H1 (cell line): Measurements from ENCODE around the gene LRRC55. TPM values are rescaled to one million over a fixed set of nuclear protein-coding genes. Genes with fewer than 3 reads are reported as not detected.

Experiments
- CTCF ChIA-PET: fragments of 300-600 bp; sonication (Branson Sonifier 250); formaldehyde crosslinking; loops from one replicate; lab custom pipeline; 2021; ENCODE audit not compliant: partially characterized antibody; lab: Charles Lee
- POLR2A ChIA-PET: fragments of 300-600 bp; sonication (Branson Sonifier 250); formaldehyde crosslinking; loops from one replicate; lab custom pipeline; 2021; ENCODE audit warnings: inconsistent platforms; ENCODE audit not compliant: partially characterized antibody; lab: Charles Lee
- DNase-seq, 2 experiments: peaks; one replicate each; pipeline versions ENCODE4 v3.0.0 to v3.0.0-alpha.2; 2010 to 2022; ENCODE audit warnings: low spot score in 2 of 2, low read depth in 1 of 2, mixed read lengths in 1 of 2
- FAIRE-seq: peaks from 2 replicates; lab custom pipeline; 2011; peaks lifted over from hg19 to GRCh38; lab: Jason Lieb, UNC
- H2AFZ ChIP-seq: 2 replicates; pipeline ENCODE4 v1.8.1; 2012; ENCODE audit warnings: low read length, inconsistent platforms
- H2AK5ac ChIP-seq: 2 replicates; pipeline ENCODE4 v1.6.1; 2013; ENCODE audit warnings: low read depth, low read length
- H2BK120ac ChIP-seq: replicated peaks from 2 replicates; pipeline ENCODE3; 2013; ENCODE audit warnings: low read depth, low read length, inconsistent platforms
- H2BK12ac ChIP-seq: 2 replicates; pipeline ENCODE4 v1.6.1; 2013; ENCODE audit warnings: low read depth, low read length
- H2BK15ac ChIP-seq: 2 replicates; pipeline ENCODE4 v1.6.1; 2013; ENCODE audit warnings: low read length
- H2BK20ac ChIP-seq: 2 replicates; pipeline ENCODE4 v1.6.1; 2013; ENCODE audit warnings: low read length
- H2BK5ac ChIP-seq: 2 replicates; pipeline ENCODE4 v1.6.1; 2013; ENCODE audit warnings: low read depth, low read length
- H3K14ac ChIP-seq: 2 replicates; pipeline ENCODE4 v1.6.1; 2013; ENCODE audit warnings: inconsistent platforms; ENCODE audit not compliant: insufficient read length
- H3K18ac ChIP-seq: 2 replicates; pipeline ENCODE4 v1.6.1; 2013; ENCODE audit warnings: low read length; ENCODE audit errors: extremely low read depth
- H3K23ac ChIP-seq: 2 replicates; pipeline ENCODE4 v1.6.1; 2013; ENCODE audit warnings: inconsistent platforms; ENCODE audit not compliant: insufficient read length
- H3K23me2 ChIP-seq: 2 replicates; pipeline ENCODE4 v1.6.1; 2013; ENCODE audit warnings: low read depth, low read length
- H3K27ac ChIP-seq: 2 replicates; pipeline ENCODE4 v1.6.1; 2011; ENCODE audit warnings: low read depth, low read length, inconsistent platforms
- H3K27me3 ChIP-seq, 4 experiments: replicated peaks in 1 of 4; 1 replicate in 1 of 4; 2 replicates in 3 of 4; pipeline versions ENCODE4 v1.6.1 to v1.8.1; 2011 to 2013; ENCODE audit warnings: low read length in 3 of 4, mild to moderate bottlenecking in 3 of 4, inconsistent platforms in 2 of 4, mixed read lengths in 2 of 4, moderate library complexity in 1 of 4; ENCODE audit not compliant: control insufficient read depth in 3 of 4, insufficient read depth in 3 of 4; ENCODE audit errors: extremely low read depth in 1 of 4
- H3K36me3 ChIP-seq, 4 experiments: 2 replicates each; pipeline versions ENCODE4 v1.6.1 to v1.8.1; 2011 to 2013; ENCODE audit warnings: mild to moderate bottlenecking in 4 of 4, low read length in 3 of 4, moderate library complexity in 2 of 4, control low read depth in 1 of 4, inconsistent platforms in 1 of 4; ENCODE audit not compliant: insufficient read depth in 4 of 4, control insufficient read depth in 2 of 4
- H3K4ac ChIP-seq: replicated peaks from 2 replicates; pipeline ENCODE3; 2013; ENCODE audit warnings: low read length, low read depth, mixed read lengths, inconsistent platforms; ENCODE audit not compliant: insufficient read length
- H3K4me1 ChIP-seq, 4 experiments: replicated peaks in 1 of 4; 1 replicate in 1 of 4; 2 replicates in 3 of 4; pipeline versions ENCODE4 v1.6.1 to v1.8.1; 2011 to 2013; ENCODE audit warnings: low read length in 3 of 4, inconsistent platforms in 2 of 4, mixed read lengths in 1 of 4; ENCODE audit not compliant: insufficient read depth in 4 of 4, control insufficient read depth in 3 of 4
- H3K4me2 ChIP-seq, 2 experiments: 2 replicates each; pipeline versions ENCODE4 v1.6.1 to v1.8.1; 2011 to 2013; ENCODE audit warnings: low read depth in 2 of 2, low read length in 2 of 2, control low read depth in 1 of 2, inconsistent platforms in 1 of 2, mild to moderate bottlenecking in 1 of 2; ENCODE audit not compliant: insufficient read depth in 1 of 2
- H3K4me3 ChIP-seq, 4 experiments: fragments of 200-600, 300-600 bp in 1 of 4; sonication (generic), shearing (Covaris generic), sonication (Bioruptor Twin) in 1 of 4; 2 replicates each; pipeline versions ENCODE4 v1.5.1 to v1.8.1; 2011 to 2016; ENCODE audit warnings: low read length in 4 of 4, low read depth in 3 of 4, control low read depth in 2 of 4, inconsistent platforms in 2 of 4, mild to moderate bottlenecking in 2 of 4, mixed read lengths in 1 of 4, moderate library complexity in 1 of 4; ENCODE audit not compliant: insufficient read depth in 2 of 4; ENCODE audit errors: extremely low read depth in 1 of 4
- H3K56ac ChIP-seq: replicated peaks from 2 replicates; pipeline ENCODE3; 2013; ENCODE audit warnings: low read depth, mild to moderate bottlenecking, mixed read lengths, low read length, inconsistent platforms; ENCODE audit not compliant: insufficient read length
- H3K79me1 ChIP-seq: 2 replicates; pipeline ENCODE4 v1.6.1; 2013; ENCODE audit warnings: low read depth, low read length, control low read depth
- H3K79me2 ChIP-seq, 2 experiments: 2 replicates each; pipeline versions ENCODE4 v1.6.1 to v1.8.1; 2012 to 2013; ENCODE audit warnings: low read length in 2 of 2, mild to moderate bottlenecking in 2 of 2, inconsistent platforms in 1 of 2; ENCODE audit not compliant: insufficient read depth in 2 of 2, control insufficient read depth in 1 of 2
- H3K9ac ChIP-seq, 4 experiments: replicated peaks in 1 of 4; 1 replicate in 1 of 4; 2 replicates in 3 of 4; pipeline versions ENCODE4 v1.6.1 to v1.8.1; 2011 to 2013; ENCODE audit warnings: low read depth in 3 of 4, low read length in 3 of 4, control low read depth in 2 of 4, mild to moderate bottlenecking in 2 of 4, moderate library complexity in 2 of 4, inconsistent platforms in 1 of 4; ENCODE audit errors: extremely low read depth in 1 of 4
- H3K9me3 ChIP-seq, 2 experiments: 2 replicates each; pipeline versions ENCODE4 v1.6.1 to v1.8.1; 2012 to 2013; ENCODE audit warnings: mild to moderate bottlenecking in 2 of 2, moderate library complexity in 2 of 2, control low read depth in 1 of 2, inconsistent platforms in 1 of 2, low read depth in 1 of 2, low read length in 1 of 2, mixed read lengths in 1 of 2; ENCODE audit not compliant: insufficient read depth in 2 of 2
- H4K20me1 ChIP-seq, 2 experiments: replicated peaks in 1 of 2; 2 replicates each; pipeline versions ENCODE3 to v1.8.1; 2011 to 2013; ENCODE audit warnings: inconsistent platforms in 2 of 2, low read length in 2 of 2, mild to moderate bottlenecking in 1 of 2; ENCODE audit not compliant: insufficient read depth in 2 of 2, control insufficient read depth in 1 of 2
- H4K5ac ChIP-seq: 2 replicates; pipeline ENCODE4 v1.6.1; 2013; ENCODE audit warnings: low read length, low read depth, mixed read lengths, inconsistent platforms; ENCODE audit not compliant: insufficient read length
- H4K8ac ChIP-seq: 2 replicates; pipeline ENCODE4 v1.8.0; 2013; ENCODE audit warnings: mild to moderate bottlenecking, moderate library complexity, low read length, inconsistent platforms; ENCODE audit not compliant: insufficient read depth; ENCODE audit errors: extremely low read depth
- H4K91ac ChIP-seq: replicated peaks from 2 replicates; pipeline ENCODE3; 2013; ENCODE audit warnings: low read length, mixed read lengths, inconsistent platforms; ENCODE audit not compliant: insufficient read length
- CBX8 ChIP-seq: fragments of 300-800, 300-1000 bp; sonication (generic); IDR thresholded peaks from 2 replicates; pipeline ENCODE4 v1.7.1; 2016; ENCODE audit warnings: low read depth, low read length, borderline replicate concordance
- E2F6 ChIP-seq: IDR thresholded peaks from 2 replicates; pipeline ENCODE4 v1.6.1; 2012; ENCODE audit warnings: inconsistent platforms
- GABPA ChIP-seq: IDR thresholded peaks from 2 replicates; pipeline ENCODE4 v1.6.1; 2011; ENCODE audit warnings: mild to moderate bottlenecking, low read length, moderate library complexity, borderline replicate concordance; ENCODE audit not compliant: insufficient read depth
- HDAC2 ChIP-seq, 2 experiments: fragments of 300-600 bp in 1 of 2; sonication (generic) in 1 of 2; IDR thresholded peaks; 2 replicates each; pipeline ENCODE4 v1.6.1; 2011 to 2012; ENCODE audit warnings: low read depth in 2 of 2, low read length in 2 of 2, mild to moderate bottlenecking in 2 of 2, moderate library complexity in 2 of 2, borderline replicate concordance in 1 of 2, inconsistent platforms in 1 of 2
- JUN ChIP-seq: IDR thresholded peaks from 2 replicates; pipeline ENCODE4 v1.6.1; 2011; ENCODE audit warnings: low read depth, mild to moderate bottlenecking, improper control_type of control experiment, low read length
- JUND ChIP-seq: IDR thresholded peaks from 2 replicates; pipeline ENCODE4 v1.6.1; 2011; ENCODE audit warnings: mild to moderate bottlenecking, improper control_type of control experiment, low read length
- POU5F1 ChIP-seq: IDR thresholded peaks from 2 replicates; pipeline ENCODE4 v1.6.1; 2011; ENCODE audit warnings: low read depth, mild to moderate bottlenecking, low read length, moderate library complexity
- TAF1 ChIP-seq: IDR thresholded peaks from 2 replicates; pipeline ENCODE4 v1.6.1; 2011; ENCODE audit warnings: mild to moderate bottlenecking, low read depth, low read length
- TEAD4 ChIP-seq: IDR thresholded peaks from 2 replicates; pipeline ENCODE4 v1.6.1; 2012; ENCODE audit warnings: low read depth, low read length, inconsistent platforms, mixed read lengths
- WGBS, 2 experiments: shearing (Covaris generic) in 1 of 2; methylation state at CpG; one replicate each; pipeline versions ENCODE4 v1.1.6 to v1.1.7; 2013 to 2015; ENCODE audit warnings: low lambda C conversion rate in 2 of 2, mixed read lengths in 2 of 2, inconsistent platforms in 1 of 2, low coverage in 1 of 2, missing lambda C conversion rate in 1 of 2; ENCODE audit not compliant: insufficient replicate concordance in 2 of 2, insufficient coverage in 1 of 2, insufficient read length in 1 of 2; ENCODE audit errors: extremely low coverage in 1 of 2, missing lambda C conversion rate in 1 of 2; 5-methylcytosine and 5-hydroxymethylcytosine counted together
- polyA plus RNA-seq, 7 experiments: library from polyadenylated mRNA; depleted of rRNA in 3 of 7; stranded (reverse) in 5 of 7; unstranded in 2 of 7; fragments of >200 nt in 5 of 7; fragments of 200-250 nt in 2 of 7; gene quantifications; 1 replicate in 5 of 7; 2 replicates in 1 of 7; 4 replicates in 1 of 7; pipeline versions ENCODE4 v1.2.1 to v1.2.3, GENCODE V29; 2011 to 2013; ENCODE audit warnings: missing spikeins in 2 of 7, mixed read lengths in 2 of 7
- total RNA-seq: library from RNA; stranded (reverse); fragmentation: NEBNext Ultra II Directional; extraction: Animal tissue kit (Norgen Biotek cat#: 25700); gene quantifications from 2 replicates; pipeline ENCODE4 v1.2.1, GENCODE V29; 2021

The LRRC55 gene
- total and polyA plus RNA-seq, 2 of the 8 experiments (the other 6 are each of a cell fraction or from before 2014, with no cell fraction given): 0.62 to 1.1 TPM

- Histone ChIP-seq H3K79me1 (no peaks in the 10 kb centered on the region), H4K5ac (no peak overlapping the region), H3K4me2 (no peak overlapping the region), H2BK12ac (no peak overlapping the region), H3K56ac (no peak overlapping the region), H3K4ac (no peak overlapping the region), H3K4me3 (no peak overlapping the region), H3K27me3 (peaks cover 0 to 2% (median under 1%) of the 10 kb centered on the region in 4 experiments; a peak in 3 of 7 replicates), H3K79me2 (no peaks in the 10 kb centered on the region), H3K36me3 (no peaks in the 10 kb centered on the region), H2BK15ac (no peak overlapping the region), H2BK120ac (no peak overlapping the region), H3K18ac (no peak overlapping the region), H4K8ac (no peak overlapping the region), H3K23me2 (no peaks in the 10 kb centered on the region; the same call in 1 of the 2 replicates), H2AK5ac (no peak overlapping the region), H3K9ac (no peak overlapping the region), H3K23ac (no peak overlapping the region), H2BK20ac (no peak overlapping the region), H3K14ac (no peak overlapping the region), H2BK5ac (no peak overlapping the region), H3K27ac (no peak overlapping the region), H2AFZ (no peak overlapping the region), H3K4me1 (peaks cover 3 to 12% (median 7%) of the 10 kb centered on the region in 4 experiments), H4K20me1 (no peaks in the 10 kb centered on the region), H3K9me3 (no peaks in the 10 kb centered on the region), H4K91ac (no peak overlapping the region)
- WGBS, 2 experiments: 96% methylated on average over 1 of the region's 1 CpG; no CpG with 5 or more reads in 1 of the 2 experiments
- ChIA-PET CTCF (interaction anchor here (1.6 kb wide), 1 partner anchor 14 kb away, joined by 7 read pairs; no protein-coding TSS in a partner anchor), POLR2A (no interaction called here)
- TF ChIP-seq TAF1 (no peak), JUND (no peak), CBX8 (no peak), E2F6 (no peak), TEAD4 (no peak), JUN (no peak), POU5F1 (no peak), HDAC2 (IDR thresholded peaks at IDR 0.05; ENCODE audit: borderline replicate concordance in 1 of 2, low read depth in 2 of 2, low read length in 2 of 2) (no peak), GABPA (no peak)
- FAIRE-seq: no peak
- no peak for DNase-seq
Observed at GRCh38 chr11:57158599-57158998, 23.2 kb upstream of the LRRC55 start.
